Upper lobe of left lung (tissue), 6 donors: ENCODE data around the gene RBM12. TPM values are rescaled to one million over a fixed set of nuclear protein-coding genes. Genes with fewer than 3 reads are reported as not detected.

Source experiments
- ATAC-seq, 2 donors: fragments of 200-7000 bp; cut with Tn5 transposase; one replicate each; pipeline ENCODE4 v1.9.1; 2022; ENCODE audit warnings: mild to moderate bottlenecking in 2 of 2, moderate library complexity in 2 of 2; ENCODE audit not compliant: low FRiP score in 2 of 2
- DNase-seq, 2 donors: peaks; one replicate each; pipeline ENCODE4 v3.0.0-alpha.2; 2019 to 2020
- H3K27ac ChIP-seq, 4 donors: fragments of 200-600 bp; sonication (generic); one replicate each; pipeline ENCODE4 v1.5.1; 2016 to 2019
- H3K27me3 ChIP-seq, 4 donors: fragments of 200-600 bp; sonication (generic); one replicate each; pipeline ENCODE4 v1.5.1; 2017 to 2019
- H3K36me3 ChIP-seq, 4 donors: fragments of 200-600 bp; sonication (generic); one replicate each; pipeline ENCODE4 v1.5.1; 2016 to 2019
- H3K4me1 ChIP-seq, 4 donors: fragments of 200-600 bp; sonication (generic); one replicate each; pipeline ENCODE4 v1.5.1; 2018 to 2019
- H3K4me3 ChIP-seq, 4 donors: fragments of 200-600 bp; sonication (generic); one replicate each; pipeline ENCODE4 v1.5.1; 2017 to 2019; ENCODE audit warnings: mild to moderate bottlenecking in 2 of 4, moderate library complexity in 1 of 4
- H3K9me3 ChIP-seq, 4 donors: fragments of 200-600 bp; sonication (generic); one replicate each; pipeline ENCODE4 v1.5.1; 2018 to 2019
- EP300 ChIP-seq, 4 donors: sonication (generic); formaldehyde crosslinking; IDR thresholded peaks; one replicate each; pipeline ENCODE4 v1.5.1; 2017; ENCODE audit warnings: antibody characterized with exemption in 4 of 4, control low read depth in 2 of 4
- POLR2A ChIP-seq, 4 donors: fragments of 450-650 bp; IDR thresholded peaks; one replicate each; pipeline ENCODE4 v1.5.1; 2016 to 2017; ENCODE audit warnings: antibody characterized with exemption in 4 of 4, mild to moderate bottlenecking in 2 of 4
- POLR2AphosphoS5 ChIP-seq, 2 donors: sonication (generic); formaldehyde crosslinking; IDR thresholded peaks; one replicate each; pipeline ENCODE4 v1.5.1; 2017; ENCODE audit warnings: antibody characterized with exemption in 2 of 2
- WGBS, 2 donors: methylation state at CpG; one replicate each; pipeline ENCODE4 v1.1.5; 2017 to 2018; 5-methylcytosine and 5-hydroxymethylcytosine counted together
- small RNA-seq, 4 donors: library from RNA; depleted of rRNA; stranded (forward); fragments of <200 nt; gene quantifications; one replicate each; pipeline ENCODE3, GENCODE V24; 2016
- total RNA-seq, 6 donors: library from RNA; depleted of rRNA in 4 of 6; stranded (reverse); fragments of >200 nt in 4 of 6; gene quantifications; one replicate each; pipeline versions ENCODE4 v1.1.0 to v1.2.1, GENCODE V29; 2016 to 2021
- TF ChIP-seq, protein P1 (sequence below), 6 experiments: fragments of 450-650 bp in 4 of 6; fragments of 200-600 bp in 2 of 6; sonication (generic) in 2 of 6; IDR thresholded peaks; one replicate each; pipeline ENCODE4 v1.5.1; 2016 to 2019; ENCODE audit warnings: antibody characterized with exemption in 6 of 6
- donor health status: DM: no; HTN: no; CAD: no; lungs with moderate emphysema.
- donor health status: DM: no; HTN: yes; CAD: no; lungs with severe emphysema.

The RBM12 gene
- total RNA-seq, 6 donors from 2014 or later: 14.1 to 64.9 (median 31.4) TPM

DNA sequence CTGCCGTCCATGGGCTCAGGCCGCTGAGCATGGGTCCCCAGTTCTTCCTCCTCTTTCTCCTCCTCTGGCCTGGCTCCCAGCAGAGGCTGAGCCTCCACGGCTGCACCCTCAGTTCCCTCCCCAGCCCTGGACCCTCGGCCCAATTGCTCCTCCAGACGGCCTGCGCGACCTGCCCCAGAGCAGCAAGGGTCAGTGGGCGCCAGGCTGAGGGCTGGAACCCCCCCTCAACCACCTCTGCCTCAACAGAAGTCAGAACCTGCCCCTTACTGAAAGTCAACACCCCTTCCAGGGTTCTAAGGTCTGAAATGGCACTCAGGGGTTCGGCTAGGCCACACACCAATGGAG is 65.0 kb downstream of the RBM12 start:
- H3K9me3 ChIP-seq: no peaks in the 10 kb centered on the region
- 92 to 94% methylated on average over 3 to 9 of the region's 9 CpGs for WGBS, 2 donors
- H3K4me1 ChIP-seq: peaks cover 13 to 21% (median 20%) of the 10 kb centered on the region in 4 donors
- peak in 1 of 2 donors; percentile 53 for DNase-seq
- no peak for ATAC-seq
- TF ChIP-seq EP300 (IDR thresholded peaks at IDR 0.05): no peak
- no peak for TF ChIP-seq POLR2A (IDR thresholded peaks at IDR 0.05)
- TF ChIP-seq POLR2AphosphoS5 (IDR thresholded peaks at IDR 0.05): no peak
- TF ChIP-seq, protein P1, sequence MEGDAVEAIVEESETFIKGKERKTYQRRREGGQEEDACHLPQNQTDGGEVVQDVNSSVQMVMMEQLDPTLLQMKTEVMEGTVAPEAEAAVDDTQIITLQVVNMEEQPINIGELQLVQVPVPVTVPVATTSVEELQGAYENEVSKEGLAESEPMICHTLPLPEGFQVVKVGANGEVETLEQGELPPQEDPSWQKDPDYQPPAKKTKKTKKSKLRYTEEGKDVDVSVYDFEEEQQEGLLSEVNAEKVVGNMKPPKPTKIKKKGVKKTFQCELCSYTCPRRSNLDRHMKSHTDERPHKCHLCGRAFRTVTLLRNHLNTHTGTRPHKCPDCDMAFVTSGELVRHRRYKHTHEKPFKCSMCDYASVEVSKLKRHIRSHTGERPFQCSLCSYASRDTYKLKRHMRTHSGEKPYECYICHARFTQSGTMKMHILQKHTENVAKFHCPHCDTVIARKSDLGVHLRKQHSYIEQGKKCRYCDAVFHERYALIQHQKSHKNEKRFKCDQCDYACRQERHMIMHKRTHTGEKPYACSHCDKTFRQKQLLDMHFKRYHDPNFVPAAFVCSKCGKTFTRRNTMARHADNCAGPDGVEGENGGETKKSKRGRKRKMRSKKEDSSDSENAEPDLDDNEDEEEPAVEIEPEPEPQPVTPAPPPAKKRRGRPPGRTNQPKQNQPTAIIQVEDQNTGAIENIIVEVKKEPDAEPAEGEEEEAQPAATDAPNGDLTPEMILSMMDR (IDR thresholded peaks at IDR 0.05): no peak
- no peak overlapping the region for H3K4me3 ChIP-seq
- H3K27me3 ChIP-seq: peaks cover 0 to 10% (median 3%) of the 10 kb centered on the region in 4 donors
- no peaks in the 10 kb centered on the region for H3K36me3 ChIP-seq
- no peak overlapping the region for H3K27ac ChIP-seq

Small RNA genes lying within 50 kb of the gene (small RNA-seq; reads per million reads assigned to genes)
- gene RNU6-759P: 0 reads per million in 4 donors

Other genes starting within 250 kb of the RBM12 start
- gene GDF5, start 226.7 kb downstream of the RBM12 start, total RNA-seq: 1 to 10 TPM in 2 of 6 donors, under 1 TPM in 3, not detected in 1; 0.14 to 1.9 (median 0.59) TPM
- gene CEP250, start 209.3 kb downstream of the RBM12 start, total RNA-seq: 10 to 100 TPM; 15.4 to 66.6 (median 29.6) TPM
- not detected for gene C20orf173, start 135.2 kb downstream of the RBM12 start, total RNA-seq
- 100 to 1,000 TPM; 115 to 223 (median 179) TPM for gene ERGIC3, start 122.8 kb downstream of the RBM12 start, total RNA-seq
- 10 to 100 TPM in 2 of 6 donors, 1 to 10 TPM in 4; 2.7 to 48.2 (median 4.8) TPM for gene SPAG4, start 49.1 kb downstream of the RBM12 start, total RNA-seq
- 100 to 1,000 TPM in 5 of 6 donors, 10 to 100 TPM in 1; 48.8 to 210 (median 177) TPM for gene CPNE1, start within 50 bp of the RBM12 start, total RNA-seq
- 10 to 100 TPM; 16.2 to 90.1 (median 22.6) TPM for gene NFS1, start 34.5 kb upstream of the RBM12 start, total RNA-seq
- gene ROMO1, start 34.5 kb upstream of the RBM12 start, total RNA-seq: 100 to 1,000 TPM; 105 to 213 (median 134) TPM
- gene RBM39, start 77.4 kb upstream of the RBM12 start, total RNA-seq: 100 to 1,000 TPM; 220 to 925 (median 266) TPM
- 10 to 100 TPM; 29.9 to 65.9 (median 42.5) TPM for gene PHF20, start 107.1 kb upstream of the RBM12 start, total RNA-seq